Measurements from ENCODE around the gene FOXP1.
"Not testable (repeated sequence)": the region's sequence is repeated elsewhere in the genome, so short reads cannot be mapped to it uniquely, and the experiment has no call there.

Gene FOXP1

GRCh38 chr3:71329817-71330216, 253.7 kb downstream of the FOXP1 start:
- CTCF ChIA-PET: no interaction called here
- POLR2A ChIA-PET: no interaction called here
- TF ChIP-seq BHLHE40 (IDR thresholded peaks at IDR 0.05; ENCODE audit: borderline replicate concordance) (no peak), ZNF384 (IDR thresholded peaks at IDR 0.05) (no peak), HDGF (IDR thresholded peaks at IDR 0.05; ENCODE audit: borderline replicate concordance) (no peak), FOXA1 (IDR thresholded peaks at IDR 0.05) (no peak), FOXM1 (IDR thresholded peaks at IDR 0.05; ENCODE audit: borderline replicate concordance) (no peak), L3MBTL2 (conservative IDR thresholded peaks at IDR 0.05) (no peak), FOXK2 (IDR thresholded peaks at IDR 0.05) (no peak), PKNOX1 (IDR thresholded peaks at IDR 0.05) (no peak), ELF4 (IDR thresholded peaks at IDR 0.05) (no peak), TARDBP (IDR thresholded peaks at IDR 0.05) (no peak), CTBP1 (IDR thresholded peaks at IDR 0.05; ENCODE audit: borderline replicate concordance) (no peak), LEF1 (IDR thresholded peaks at IDR 0.05; ENCODE audit: borderline replicate concordance) (no peak), ARNT (IDR thresholded peaks at IDR 0.05) (no peak), SP1 (IDR thresholded peaks at IDR 0.05) (no peak), NFRKB (IDR thresholded peaks at IDR 0.05) (no peak), SUZ12 (IDR thresholded peaks at IDR 0.05) (no peak)
- no peak for DNase-seq (ENCODE audit: extremely low spot score)

- CTCF ChIA-PET: no interaction called here
- POLR2A ChIA-PET: no interaction called here
- TF ChIP-seq ARNT (IDR thresholded peaks at IDR 0.05) (no peak), SUZ12 (IDR thresholded peaks at IDR 0.05) (no peak), FOXA1 (IDR thresholded peaks at IDR 0.05) (no peak), BHLHE40 (IDR thresholded peaks at IDR 0.05; ENCODE audit: borderline replicate concordance) (no peak), FOXM1 (IDR thresholded peaks at IDR 0.05; ENCODE audit: borderline replicate concordance) (no peak), CTBP1 (IDR thresholded peaks at IDR 0.05; ENCODE audit: borderline replicate concordance) (no peak), TARDBP (IDR thresholded peaks at IDR 0.05) (no peak), ZNF384 (IDR thresholded peaks at IDR 0.05) (no peak), HDGF (IDR thresholded peaks at IDR 0.05; ENCODE audit: borderline replicate concordance) (no peak), ELF4 (IDR thresholded peaks at IDR 0.05) (no peak), LEF1 (IDR thresholded peaks at IDR 0.05; ENCODE audit: borderline replicate concordance) (no peak), FOXK2 (IDR thresholded peaks at IDR 0.05) (no peak), L3MBTL2 (conservative IDR thresholded peaks at IDR 0.05) (no peak), PKNOX1 (IDR thresholded peaks at IDR 0.05) (no peak), SP1 (IDR thresholded peaks at IDR 0.05) (no peak), NFRKB (IDR thresholded peaks at IDR 0.05) (no peak)
- DNase-seq (ENCODE audit: extremely low spot score): no peak
These were observed 254.6 kb downstream of the FOXP1 start for GRCh38 chr3:71328926-71329325.

- ChIA-PET POLR2A (no interaction called here), CTCF (no interaction called here)
- DNase-seq (ENCODE audit: extremely low spot score): no peak
- TF ChIP-seq FOXA1 (IDR thresholded peaks at IDR 0.05): no peak
- no peak for TF ChIP-seq NFRKB (IDR thresholded peaks at IDR 0.05)
- no peak for TF ChIP-seq SUZ12 (IDR thresholded peaks at IDR 0.05)
- TF ChIP-seq CTBP1 (IDR thresholded peaks at IDR 0.05; ENCODE audit: borderline replicate concordance): no peak
- no peak for TF ChIP-seq SP1 (IDR thresholded peaks at IDR 0.05)
- TF ChIP-seq BHLHE40 (IDR thresholded peaks at IDR 0.05; ENCODE audit: borderline replicate concordance): no peak
- no peak for TF ChIP-seq ELF4 (IDR thresholded peaks at IDR 0.05)
- TF ChIP-seq FOXK2 (IDR thresholded peaks at IDR 0.05): no peak
- TF ChIP-seq LEF1 (IDR thresholded peaks at IDR 0.05; ENCODE audit: borderline replicate concordance): no peak
- TF ChIP-seq ARNT (IDR thresholded peaks at IDR 0.05): no peak
- no peak for TF ChIP-seq FOXM1 (IDR thresholded peaks at IDR 0.05; ENCODE audit: borderline replicate concordance)
- TF ChIP-seq TARDBP (IDR thresholded peaks at IDR 0.05): no peak
- TF ChIP-seq PKNOX1 (IDR thresholded peaks at IDR 0.05): no peak
- TF ChIP-seq L3MBTL2 (conservative IDR thresholded peaks at IDR 0.05): no peak
- no peak for TF ChIP-seq ZNF384 (IDR thresholded peaks at IDR 0.05)
These were observed 255.6 kb downstream of the FOXP1 start for GRCh38 chr3:71327936-71328335.

- POLR2A ChIA-PET: no interaction called here
- TF ChIP-seq TARDBP (IDR thresholded peaks at IDR 0.05) (no peak), HDGF (IDR thresholded peaks at IDR 0.05; ENCODE audit: borderline replicate concordance) (no peak), BHLHE40 (IDR thresholded peaks at IDR 0.05; ENCODE audit: borderline replicate concordance) (no peak)
- CTCF ChIA-PET: no interaction called here
- DNase-seq (ENCODE audit: extremely low spot score): no peak
These were observed 257.8 kb downstream of the FOXP1 start for GRCh38 chr3:71325715-71326114.

- CTCF ChIA-PET; POLR2A ChIA-PET; DNase-seq (ENCODE audit: extremely low spot score): not testable (repeated sequence)
These were observed 259.3 kb downstream of the FOXP1 start for GRCh38 chr3:71324224-71324623.

- POLR2A ChIA-PET: no interaction called here
- TF ChIP-seq CTBP1 (IDR thresholded peaks at IDR 0.05; ENCODE audit: borderline replicate concordance) (no peak), BHLHE40 (IDR thresholded peaks at IDR 0.05; ENCODE audit: borderline replicate concordance) (no peak), L3MBTL2 (conservative IDR thresholded peaks at IDR 0.05) (no peak), FOXA1 (IDR thresholded peaks at IDR 0.05) (no peak), LEF1 (IDR thresholded peaks at IDR 0.05; ENCODE audit: borderline replicate concordance) (no peak), ELF4 (IDR thresholded peaks at IDR 0.05) (no peak), ZNF384 (IDR thresholded peaks at IDR 0.05) (no peak), NFRKB (IDR thresholded peaks at IDR 0.05) (no peak), FOXK2 (IDR thresholded peaks at IDR 0.05) (no peak), ARNT (IDR thresholded peaks at IDR 0.05) (no peak), TARDBP (IDR thresholded peaks at IDR 0.05) (no peak), HDGF (IDR thresholded peaks at IDR 0.05; ENCODE audit: borderline replicate concordance) (no peak), SP1 (IDR thresholded peaks at IDR 0.05) (no peak), PKNOX1 (IDR thresholded peaks at IDR 0.05) (no peak)
- CTCF ChIA-PET: no interaction called here
- DNase-seq (ENCODE audit: extremely low spot score): no peak
These were observed 260.0 kb downstream of the FOXP1 start for GRCh38 chr3:71323558-71323957.

Data from HEK293T (cell line).